HCT116 (cell line): ENCODE measurements around the gene PRPF6. TPM values are rescaled to one million over a fixed set of nuclear protein-coding genes. Genes with fewer than 3 reads are reported as not detected.

Experiments used
- ATAC-seq: fragments of 200-7000 bp; cut with Tn5 transposase; 2 replicates; pipeline ENCODE4 v1.9.1; 2020; ENCODE audit warnings: mild to moderate bottlenecking, moderate library complexity
- BruUV-seq: library from RNA; stranded (reverse); fragments of 400-500 nt; replicated peaks from 2 replicates; lab custom pipeline; 2021; lab: Mats Ljungman, UMichigan
- CTCF ChIA-PET: fragments of 300-600 bp; sonication (Branson Sonifier 250); formaldehyde crosslinking; loops from one replicate; lab custom pipeline; 2021; ENCODE audit warnings: antibody characterized with exemption; lab: Charles Lee
- POLR2A ChIA-PET: fragments of 300-600, 350-600 bp; sonication (Branson Sonifier 250); formaldehyde crosslinking; loops from one replicate; lab custom pipeline; 2021; ENCODE audit warnings: antibody characterized with exemption; lab: Charles Lee
- RAD21 ChIA-PET, 2 experiments: fragments of 300-600 bp; sonication (Branson Sonifier 250); formaldehyde crosslinking; loops; one replicate each; lab custom pipeline; 2023; ENCODE audit warnings: low total read pairs in 2 of 2; ENCODE audit not compliant: uncharacterized antibody in 2 of 2, unreplicated experiment in 2 of 2, low non-redundant PET in 1 of 2; lab: Charles Lee
- DNase-seq: peaks from one replicate; pipeline ENCODE4 v3.0.0-alpha.2; 2010; ENCODE audit warnings: low read depth, low spot score
- H2AFZ ChIP-seq: fragments of 200-600 bp; shearing (Covaris generic), sonication (generic); 2 replicates; pipeline ENCODE4 v1.6.1; 2017; ENCODE audit warnings: low read depth, mixed run types, mixed read lengths, antibody characterized with exemption, low read length; ENCODE audit not compliant: poor library complexity, severe bottlenecking
- H3K27ac ChIP-seq: 2 replicates; pipeline ENCODE4 v1.5.1; 2012; ENCODE audit warnings: low read depth, low read length
- H3K27me3 ChIP-seq: fragments of 200-600 bp; sonication (generic); 2 replicates; pipeline ENCODE4 v1.6.1; 2016; ENCODE audit warnings: mixed run types, low read length, mixed read lengths; ENCODE audit not compliant: insufficient read depth
- H3K36me3 ChIP-seq, 2 experiments: fragments of 200-500 bp in 1 of 2; fragments of 200-600 bp in 1 of 2; sonication (Bioruptor generic) in 1 of 2; sonication (generic) in 1 of 2; 2 replicates each; pipeline versions ENCODE4 v1.5.1 to v1.6.1; 2014 to 2016; ENCODE audit warnings: low read length in 2 of 2, inconsistent platforms in 1 of 2, mixed read lengths in 1 of 2, mixed run types in 1 of 2; ENCODE audit not compliant: insufficient read depth in 2 of 2, control insufficient read depth in 1 of 2
- H3K4me1 ChIP-seq, 2 experiments: fragments of 200-600 bp in 1 of 2; sonication (generic) in 1 of 2; 2 replicates each; pipeline versions ENCODE4 v1.5.1 to v1.6.1; 2012 to 2017; ENCODE audit warnings: low read length in 2 of 2, inconsistent platforms in 1 of 2, mild to moderate bottlenecking in 1 of 2, mixed read lengths in 1 of 2, mixed run types in 1 of 2, moderate library complexity in 1 of 2; ENCODE audit not compliant: insufficient read depth in 2 of 2, control insufficient read depth in 1 of 2
- H3K4me2 ChIP-seq: fragments of 200-600 bp; sonication (generic); 2 replicates; pipeline ENCODE4 v1.6.1; 2017; ENCODE audit warnings: mixed run types, low read length, mixed read lengths
- H3K4me3 ChIP-seq, 2 experiments: fragments of 200-600 bp in 1 of 2; sonication (generic) in 1 of 2; replicated peaks in 1 of 2; 2 replicates each; pipeline ENCODE4 v1.5.1; 2011 to 2016; ENCODE audit warnings: low read length in 2 of 2, control low read depth in 1 of 2, low read depth in 1 of 2, mild to moderate bottlenecking in 1 of 2, mixed read lengths in 1 of 2, mixed run types in 1 of 2
- H3K79me2 ChIP-seq: fragments of 200-600 bp; sonication (generic); 2 replicates; pipeline ENCODE4 v1.6.1; 2017; ENCODE audit warnings: mild to moderate bottlenecking, mixed run types, low read length, moderate library complexity, mixed read lengths; ENCODE audit not compliant: insufficient read depth
- H3K9ac ChIP-seq: fragments of 200-600 bp; sonication (generic); 2 replicates; pipeline ENCODE4 v1.6.1; 2016; ENCODE audit warnings: low read length, mixed read lengths
- H3K9me2 ChIP-seq: fragments of 200-600 bp; sonication (generic), shearing (Covaris generic); 2 replicates; pipeline ENCODE4 v1.6.1; 2017; ENCODE audit warnings: mixed run types, mild to moderate bottlenecking, moderate library complexity; ENCODE audit not compliant: insufficient read depth
- H3K9me3 ChIP-seq, 2 experiments: fragments of 200-500 bp in 1 of 2; fragments of 200-600 bp in 1 of 2; sonication (Bioruptor generic) in 1 of 2; sonication (generic) in 1 of 2; 2 replicates each; pipeline ENCODE4 v1.6.1; 2014 to 2017; ENCODE audit warnings: low read length in 2 of 2, mixed read lengths in 2 of 2, inconsistent platforms in 1 of 2, low read depth in 1 of 2, mild to moderate bottlenecking in 1 of 2, mixed run types in 1 of 2, moderate library complexity in 1 of 2; ENCODE audit not compliant: control insufficient read depth in 1 of 2, insufficient read depth in 1 of 2
- H4K20me1 ChIP-seq: fragments of 200-600 bp; sonication (generic), shearing (Covaris generic); 2 replicates; pipeline ENCODE4 v1.6.1; 2017; ENCODE audit warnings: mixed run types, mild to moderate bottlenecking, moderate library complexity; ENCODE audit not compliant: insufficient read depth
- EGR1 ChIP-seq: IDR thresholded peaks from 2 replicates; pipeline ENCODE4 v1.6.1; 2012; ENCODE audit warnings: low read depth
- EZH2 ChIP-seq: fragments of 200-600 bp; sonication (generic); IDR thresholded peaks from 2 replicates; pipeline ENCODE4 v1.6.1; 2017; ENCODE audit warnings: antibody characterized with exemption, mixed run types
- EZH2phosphoT487 ChIP-seq: fragments of 200-600 bp; IDR thresholded peaks from 2 replicates; pipeline ENCODE4 v1.6.1; 2018; ENCODE audit warnings: antibody characterized with exemption, borderline replicate concordance
- JUND ChIP-seq: IDR thresholded peaks from 2 replicates; pipeline ENCODE4 v1.6.1; 2012
- MAX ChIP-seq: IDR thresholded peaks from 2 replicates; pipeline ENCODE4 v1.6.1; 2012
- RAD21 ChIP-seq: IDR thresholded peaks from 2 replicates; pipeline ENCODE4 v1.6.1; 2012; ENCODE audit warnings: low read depth, mild to moderate bottlenecking
- SIN3A ChIP-seq: IDR thresholded peaks from 2 replicates; pipeline ENCODE4 v1.6.1; 2012; ENCODE audit warnings: low read depth
- intact Hi-C: fragments of 100-400 bp; cut with micrococcal nuclease; formaldehyde crosslinking; loops from 2 replicates; pipeline ENCODE4 v1.10.0; 2022
- total RNA-seq: library from RNA; stranded (reverse); gene quantifications from one replicate; pipeline ENCODE4 v1.2.1, GENCODE V29; 2021; ENCODE audit not compliant: unreplicated experiment

Gene PRPF6
- total RNA-seq, 1 experiment from 2014 or later, result 74.9 TPM

DNA sequence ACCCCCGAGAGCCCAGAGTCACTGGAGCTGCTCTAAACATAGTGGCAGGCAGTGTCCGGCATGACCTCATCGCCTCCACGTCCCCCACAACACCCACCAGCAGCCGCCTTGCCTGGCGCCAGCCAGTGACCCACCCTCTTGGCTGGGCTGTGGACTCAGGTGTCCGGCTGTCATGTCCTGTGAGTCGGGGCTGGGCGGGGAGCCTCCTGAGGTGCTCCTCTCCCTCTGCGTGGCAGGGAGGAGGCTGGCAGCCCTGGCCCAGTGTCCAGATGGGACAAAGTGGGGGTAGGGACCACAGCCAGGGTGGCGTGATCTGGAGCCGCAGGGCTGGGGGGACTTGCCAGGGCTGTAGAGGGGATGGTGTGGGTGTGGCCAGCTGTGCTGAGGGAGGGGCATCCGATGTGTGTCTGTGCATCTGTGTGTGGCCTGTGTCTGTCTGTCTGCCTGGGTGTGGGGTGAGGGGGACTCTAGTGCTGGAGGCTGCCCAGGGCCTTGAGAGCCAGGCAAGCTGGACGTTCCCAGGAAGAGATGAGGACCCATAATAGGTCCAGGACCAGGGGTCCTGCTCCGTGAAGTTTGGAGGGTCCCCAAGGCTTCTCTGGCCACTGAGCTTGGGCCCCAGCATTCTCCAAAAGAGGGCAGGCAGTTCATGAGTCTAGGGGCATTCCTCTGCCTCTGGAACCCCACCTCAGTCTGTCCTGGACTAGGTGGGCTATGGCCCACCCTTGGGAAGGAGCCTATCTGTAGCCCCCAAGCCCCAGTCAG is 70.8 kb downstream of the PRPF6 start (continued):
- no peak for TF ChIP-seq SIN3A

DNA sequence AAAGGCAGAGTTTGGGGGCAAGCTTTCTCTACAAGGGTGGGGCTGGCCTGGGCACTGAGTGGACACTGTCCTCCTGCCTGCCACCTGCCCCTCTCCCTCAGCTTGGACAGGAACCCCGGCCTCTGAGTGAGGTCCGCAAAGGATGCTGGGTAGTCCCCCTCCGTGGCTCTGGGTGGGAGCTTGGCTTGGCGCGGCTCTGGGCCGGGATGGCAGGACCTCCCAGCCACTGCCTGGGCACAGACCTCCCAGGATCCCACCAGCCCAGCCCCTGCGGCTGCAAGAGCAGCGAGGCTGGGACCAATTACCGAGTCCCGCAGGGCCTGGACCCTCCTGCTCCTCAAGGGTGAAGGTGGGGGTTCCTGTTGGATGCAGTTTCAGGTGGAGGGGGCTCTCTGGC is 71.4 kb downstream of the PRPF6 start:
- no peak overlapping the region for H3K9ac ChIP-seq
- H3K9me2 ChIP-seq, result no peaks in the 10 kb centered on the region
- no peaks in the 10 kb centered on the region for H3K79me2 ChIP-seq
- H4K20me1 ChIP-seq, result no peaks in the 10 kb centered on the region
- no peak for ATAC-seq
- H3K9me3 ChIP-seq, result no peaks in the 10 kb centered on the region
- DNase-seq, result no peak
- H3K4me1 ChIP-seq, result peaks cover 16 to 34% of the 10 kb centered on the region in 2 experiments
- POLR2A ChIA-PET, result no interaction called here
- TF ChIP-seq EGR1 (no peak), RAD21 (no peak), EZH2 (no peak)
- TF ChIP-seq, all 23 proteins: peak for 0
- CTCF ChIA-PET, result interaction anchor here (2.9 kb wide), 1 partner anchor 72 kb away, joined by 13 read pairs; the partner anchor contains the start of gene PRPF6
- H3K27me3 ChIP-seq, result no peaks in the 10 kb centered on the region
- intact Hi-C loops, result loop anchor here (10.0 kb wide), 1 partner anchor 348 kb away; the partner anchor contains the start of genes ARFRP1 and ZGPAT
- BruUV-seq, result no TSS peak
- H3K36me3 ChIP-seq, result no peaks in the 10 kb centered on the region
- H3K4me3 ChIP-seq, result no peak overlapping the region
- H3K4me2 ChIP-seq, result no peak overlapping the region
- RAD21 ChIA-PET, result no interaction called here
- no peak overlapping the region for H3K27ac ChIP-seq
- no peak overlapping the region for H2AFZ ChIP-seq

DNA sequence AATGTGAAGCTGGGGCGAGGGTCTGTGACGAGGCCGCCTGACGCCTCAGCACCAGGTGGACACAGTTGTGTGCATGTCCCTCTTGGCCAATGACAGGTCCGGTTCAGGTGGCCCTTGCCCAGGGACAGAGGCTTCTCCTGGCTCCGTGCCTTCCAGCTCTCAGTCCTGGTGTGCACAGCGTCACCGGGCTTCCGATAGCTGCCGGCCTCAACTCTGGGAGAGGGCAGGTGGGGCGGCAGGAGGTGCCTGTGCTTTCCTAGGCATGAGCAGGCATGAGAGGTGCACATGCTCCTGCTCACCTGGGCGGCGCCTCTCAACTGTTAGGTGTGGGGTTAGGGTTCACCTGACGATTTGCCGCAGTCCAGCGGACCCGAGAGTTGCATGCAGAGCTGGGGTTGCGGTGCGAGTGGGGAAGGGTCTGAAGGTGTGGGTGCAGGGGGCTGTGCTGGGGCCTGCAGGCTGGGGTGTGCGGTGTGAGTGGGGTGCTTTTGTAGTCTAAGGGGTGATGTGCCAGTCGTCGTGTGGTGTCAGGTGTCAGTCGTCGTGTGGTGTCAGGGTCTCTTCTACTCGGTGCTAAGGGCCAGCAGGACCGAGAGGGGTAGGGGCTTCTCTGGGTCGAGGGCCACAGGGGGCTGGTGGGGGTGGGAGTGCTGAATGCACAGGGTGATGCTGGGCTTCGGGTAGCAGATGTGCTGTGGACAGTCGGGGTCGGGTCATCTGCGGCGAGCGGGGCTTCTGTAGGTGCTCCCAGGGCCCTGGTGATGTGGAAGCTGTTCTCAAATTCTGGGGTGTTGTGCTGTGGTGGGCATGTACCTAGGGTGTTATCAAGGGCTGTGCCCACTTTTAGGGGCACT is 72.3 kb downstream of the PRPF6 start:
- DNase-seq, result no peak
- TF ChIP-seq MAX (no peak), EZH2phosphoT487 (no peak), JUND (no peak)
- ChIA-PET RAD21 (no interaction called here), POLR2A (interaction anchor here (1.4 to 2.2 kb wide), 2 partner anchors 9 to 10 kb away, joined by 3 to 7 read pairs; partner anchors contain the start of gene TCEA2), CTCF (interaction anchor here (1.4 to 2.9 kb wide), 3 partner anchors 9 to 73 kb away, joined by 4 to 35 read pairs (median 13); partner anchors contain the start of gene PRPF6)
- no peak overlapping the region for H3K4me2 ChIP-seq
- H3K27me3 ChIP-seq, result no peaks in the 10 kb centered on the region
- no peaks in the 10 kb centered on the region for H3K79me2 ChIP-seq
- H4K20me1 ChIP-seq, result no peaks in the 10 kb centered on the region
- H3K4me3 ChIP-seq, result no peak overlapping the region
- no peak overlapping the region for H2AFZ ChIP-seq
- H3K36me3 ChIP-seq, result no peaks in the 10 kb centered on the region
- H3K9me2 ChIP-seq, result no peaks in the 10 kb centered on the region
- no peaks in the 10 kb centered on the region for H3K9me3 ChIP-seq
- ATAC-seq, result no peak
- H3K4me1 ChIP-seq, result peaks cover 16 to 43% of the 10 kb centered on the region in 2 experiments
- H3K9ac ChIP-seq, result no peak overlapping the region
- no peak overlapping the region for H3K27ac ChIP-seq
- BruUV-seq, result no TSS peak
- intact Hi-C loops, result loop anchor here (10.0 kb wide), 1 partner anchor 348 kb away; the partner anchor contains the start of genes ARFRP1 and ZGPAT
